Hematopoietic multipotent progenitor cell treated with erythropoietin and hydrocortisone succinate and interleukin-3 and kit ligand, for 17 days (in vitro differentiated cells): Measurements from ENCODE around the gene MKS1.

Experiments used
- DNase-seq: peaks from one replicate; pipeline ENCODE4 v3.0.0-alpha.2; 2015; ENCODE audit warnings: low spot score

Gene MKS1

DNA sequence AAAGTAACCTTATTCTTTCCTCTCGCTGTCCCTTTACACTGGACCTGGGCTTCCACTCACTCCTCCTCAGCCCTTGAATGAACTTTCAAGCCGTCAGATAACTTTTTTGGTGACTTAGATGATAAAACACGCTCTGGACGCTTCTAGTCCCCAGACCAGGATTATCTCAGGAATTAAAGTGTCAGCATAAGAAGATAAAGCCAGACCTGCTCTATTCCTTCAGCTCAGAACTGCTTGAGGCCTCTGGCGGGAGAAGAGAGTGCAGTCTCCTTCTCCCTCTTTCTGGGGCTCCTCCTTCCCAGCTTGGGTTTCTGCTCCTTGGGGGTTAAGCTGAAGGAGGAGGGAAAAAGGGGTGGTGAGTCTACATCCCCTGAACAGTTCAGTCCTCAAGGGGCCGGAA lies 25.9 kb upstream of the MKS1 start:
- no peak for DNase-seq

DNA sequence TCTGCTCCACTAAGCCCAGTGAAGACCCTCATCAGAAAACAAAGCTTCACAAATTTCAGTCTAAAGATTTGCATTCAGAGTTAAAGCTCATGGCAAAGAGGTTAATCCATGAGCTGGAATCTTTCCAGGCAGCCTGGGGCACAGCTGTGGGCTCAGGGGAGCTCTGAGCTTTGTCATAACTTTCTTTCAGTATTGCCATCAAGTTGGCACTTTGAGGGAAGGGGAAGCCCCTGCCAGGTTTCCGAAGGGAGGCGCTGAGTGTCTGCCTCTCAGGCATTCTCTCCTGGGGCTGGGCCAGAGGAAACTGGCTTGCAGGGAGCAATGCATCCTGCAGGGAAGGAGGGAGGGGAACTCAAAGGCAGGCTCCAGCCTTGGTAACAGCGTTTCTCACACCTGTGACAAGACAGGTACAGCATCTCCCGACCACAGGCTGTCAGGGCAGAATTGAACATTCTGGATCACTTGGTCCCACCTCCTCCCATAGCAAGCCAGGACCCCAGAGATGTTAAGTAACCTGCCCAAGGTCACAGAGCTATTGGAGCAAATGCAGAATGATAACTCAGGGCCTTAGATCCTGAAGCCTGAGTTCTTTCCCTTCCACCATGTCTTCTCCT lies 23.2 kb upstream of the MKS1 start:
- DNase-seq, result no peak

DNA sequence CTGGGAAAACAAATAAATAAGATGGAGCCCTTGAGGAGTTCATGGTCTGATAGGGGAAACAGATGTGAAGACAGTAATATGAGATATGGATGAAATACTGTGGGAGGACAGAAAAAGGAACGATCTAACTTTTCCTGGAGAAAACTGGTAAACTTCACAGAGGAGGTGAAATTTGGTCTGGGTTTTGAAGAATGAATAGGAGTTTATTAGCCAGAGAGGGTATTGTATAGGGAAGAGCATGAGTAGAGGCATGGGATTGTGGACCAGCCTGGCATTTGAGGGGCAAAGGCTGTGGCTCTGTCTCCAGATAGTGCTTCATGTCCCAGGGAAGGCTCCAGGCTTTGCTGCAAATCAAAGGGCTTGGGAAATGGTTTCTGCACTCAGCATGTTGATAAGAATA lies 20.9 kb upstream of the MKS1 start:
- DNase-seq, result no peak

DNA sequence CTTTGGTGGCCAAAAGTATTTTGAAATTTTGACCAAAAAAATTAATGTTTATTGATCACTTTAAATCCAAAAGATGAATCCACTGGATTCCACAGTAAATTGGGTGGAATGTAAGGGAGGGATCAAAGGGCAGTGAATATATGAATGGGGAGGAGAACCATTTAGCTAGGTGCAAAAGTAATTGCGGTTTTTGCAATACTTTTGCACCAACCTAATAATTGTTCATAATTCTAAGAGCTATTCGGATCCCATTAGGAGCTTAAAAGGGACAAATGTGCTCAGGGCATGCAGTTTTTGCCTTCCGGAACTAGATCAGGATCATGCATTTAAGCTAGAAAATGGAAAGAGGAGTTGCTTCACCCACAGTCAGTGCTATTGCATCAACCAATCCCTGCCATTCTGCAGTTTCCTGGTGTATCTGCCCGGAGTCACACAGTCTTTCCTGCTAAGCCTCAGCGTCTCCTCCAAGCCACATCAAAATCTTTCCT lies 19.1 kb upstream of the MKS1 start, which contains the start of gene LPO:
TSS of gene LPO (plus strand) at position 438 of the 488 bp plus-strand sequence. CDS start 4,396 bp downstream, outside the sequence.
- no peak for DNase-seq

DNA sequence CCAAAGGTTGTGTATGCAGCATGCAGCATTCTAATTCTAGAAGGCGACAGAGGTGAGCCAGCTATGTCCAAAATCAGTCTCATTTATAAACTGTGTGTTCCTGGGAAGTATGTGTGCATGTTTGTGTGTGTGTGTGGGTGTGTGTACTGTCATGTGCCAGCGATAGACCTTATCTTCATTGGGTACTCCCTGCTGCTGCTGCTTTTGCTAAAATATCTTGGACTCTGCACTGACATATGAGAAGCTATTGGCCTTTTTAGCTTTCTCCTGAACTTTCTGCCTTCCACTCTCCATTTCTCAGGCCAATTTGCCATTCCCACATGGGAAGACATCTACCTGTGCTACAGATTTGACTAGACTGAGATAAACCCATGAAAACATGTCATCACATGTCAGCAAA lies 17.3 kb upstream of the MKS1 start:
- DNase-seq, result peak; percentile 31

DNA sequence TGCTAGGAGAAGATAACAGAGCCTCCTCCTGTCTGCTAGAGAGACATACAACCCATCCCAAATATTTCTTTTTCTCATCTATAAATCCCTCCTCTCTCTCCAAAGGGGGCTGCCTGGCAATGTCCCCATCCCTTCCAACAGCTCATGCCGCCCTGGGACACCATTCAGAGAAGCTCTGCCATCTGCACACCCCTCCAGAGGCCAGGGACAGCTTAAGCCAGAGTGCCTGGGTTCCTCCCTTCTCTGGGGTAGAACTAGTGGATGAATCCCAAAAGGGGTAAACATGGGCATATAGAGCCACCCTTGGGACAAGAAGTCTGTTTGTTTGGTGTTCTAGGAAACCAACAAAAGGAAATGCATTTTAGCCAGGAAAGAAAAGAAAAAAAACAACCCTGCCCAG lies 16.8 kb upstream of the MKS1 start:
- DNase-seq, result no peak

DNA sequence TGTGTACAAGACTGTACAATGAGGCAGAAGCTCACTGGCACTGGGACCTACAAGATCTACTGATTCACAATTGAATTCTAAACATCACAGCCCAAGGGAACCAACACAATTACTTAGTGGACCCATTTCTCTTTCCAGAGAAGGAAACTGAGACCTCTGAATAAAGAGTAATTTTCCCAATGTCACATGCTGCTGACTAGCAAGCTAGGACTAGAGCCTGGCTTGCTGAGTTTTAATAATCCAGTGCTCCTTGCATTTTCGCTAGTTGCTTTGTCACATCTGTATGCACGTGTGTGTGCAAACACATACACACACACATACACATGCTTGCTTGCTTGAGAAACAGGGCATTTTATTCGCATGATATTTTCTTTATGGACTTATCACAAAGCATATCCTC lies 15.5 kb upstream of the MKS1 start:
- DNase-seq, result no peak

DNA sequence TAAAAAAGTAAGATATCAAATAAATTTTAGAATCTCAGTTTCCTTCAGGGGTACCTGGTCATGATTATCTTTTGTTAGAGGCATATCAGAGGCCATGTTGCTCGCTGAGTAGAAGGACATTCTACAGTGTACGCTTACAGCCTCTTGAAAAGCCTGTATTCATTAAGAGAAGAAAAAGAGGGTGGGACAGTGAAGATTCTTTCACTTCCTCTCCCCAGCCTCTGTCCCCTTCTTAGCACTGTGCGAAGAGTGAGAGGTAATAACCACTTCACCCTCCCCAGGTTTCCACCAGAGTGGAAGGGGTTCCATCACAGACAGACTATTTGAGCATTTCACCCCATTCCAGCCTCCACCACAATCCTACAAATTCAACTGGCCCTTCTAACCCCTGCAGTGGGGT lies 14.5 kb upstream of the MKS1 start:
- no peak for DNase-seq

DNA sequence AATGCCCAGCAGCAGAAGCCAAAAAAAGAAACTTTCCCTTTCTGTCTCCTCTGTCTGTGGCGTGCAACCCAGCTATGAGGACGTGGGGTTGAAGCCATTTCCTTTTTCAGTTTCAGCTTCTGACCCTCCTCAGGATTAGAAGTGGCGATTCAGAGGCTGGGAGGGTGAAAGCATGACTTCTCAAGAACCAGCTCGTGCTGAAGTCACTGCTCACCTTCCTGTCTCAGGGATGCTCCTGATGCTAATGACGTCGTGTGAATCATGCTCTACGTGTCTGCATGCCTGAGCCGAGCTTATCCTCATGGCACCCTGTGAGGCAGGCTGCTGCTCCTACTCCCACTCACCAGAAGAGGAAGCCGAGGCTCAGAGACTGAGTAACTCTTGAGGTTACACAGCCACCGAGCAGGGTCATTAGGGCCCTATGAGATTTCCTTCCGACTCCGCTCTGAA lies 13.7 kb upstream of the MKS1 start:
- no peak for DNase-seq

DNA sequence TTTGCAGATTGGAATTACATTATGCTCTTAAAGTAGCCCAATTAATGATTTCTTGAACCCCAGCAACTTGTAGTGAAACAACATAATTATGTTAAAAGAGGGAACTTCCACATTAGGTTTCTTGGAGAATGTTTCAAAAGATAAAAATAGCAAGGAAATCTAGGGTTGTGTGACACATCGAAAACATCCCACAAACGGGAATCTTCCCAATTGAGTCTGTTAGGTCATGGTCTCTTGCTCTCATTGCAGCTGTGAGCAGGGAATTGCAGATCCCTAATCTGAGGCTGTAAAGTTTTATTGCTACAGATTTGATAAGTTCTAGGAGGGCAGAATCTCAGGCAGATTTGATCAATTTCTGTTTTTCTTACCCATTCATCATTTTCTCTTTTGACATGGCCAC lies 12.6 kb upstream of the MKS1 start:
- no peak for DNase-seq

DNA sequence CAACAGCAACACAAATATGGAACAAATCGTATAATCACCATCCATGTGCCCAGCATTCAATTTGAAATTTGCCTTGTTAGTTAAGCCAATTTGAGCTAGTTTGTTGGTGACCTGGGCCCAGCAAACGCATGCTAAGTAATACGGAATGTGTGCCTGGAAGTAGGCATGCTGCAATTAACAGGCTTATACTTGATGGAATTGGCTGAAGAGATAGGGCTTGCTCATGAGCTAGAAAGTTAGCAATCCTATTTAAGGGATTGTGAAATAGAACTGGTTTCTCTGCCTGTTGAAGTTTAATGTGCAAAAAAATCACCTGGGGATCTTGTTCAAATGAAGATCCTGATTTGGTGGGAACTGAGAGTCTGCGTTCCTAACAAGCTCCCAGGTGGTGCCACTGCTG lies 10.8 kb upstream of the MKS1 start:
- no peak for DNase-seq

DNA sequence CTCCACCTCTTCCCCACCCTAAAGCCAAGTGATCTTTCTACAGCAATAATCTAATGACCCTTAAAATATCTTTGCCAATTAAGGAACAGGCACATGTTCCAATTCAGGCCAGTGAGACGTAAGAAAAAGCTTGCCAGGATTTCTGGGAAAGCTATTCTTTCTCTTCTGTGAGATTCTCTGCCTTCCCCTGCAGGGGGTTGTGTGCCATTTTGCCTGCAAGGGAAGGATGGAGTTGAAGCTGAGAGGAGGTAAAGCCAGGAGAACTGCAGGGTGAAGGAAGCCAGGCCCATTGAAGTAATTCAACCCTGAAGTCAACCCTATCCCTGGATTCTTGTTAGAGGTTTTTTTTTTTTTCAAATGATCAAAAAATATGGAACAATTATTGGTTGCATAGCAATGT lies 10.3 kb upstream of the MKS1 start:
- DNase-seq, result no peak

DNA sequence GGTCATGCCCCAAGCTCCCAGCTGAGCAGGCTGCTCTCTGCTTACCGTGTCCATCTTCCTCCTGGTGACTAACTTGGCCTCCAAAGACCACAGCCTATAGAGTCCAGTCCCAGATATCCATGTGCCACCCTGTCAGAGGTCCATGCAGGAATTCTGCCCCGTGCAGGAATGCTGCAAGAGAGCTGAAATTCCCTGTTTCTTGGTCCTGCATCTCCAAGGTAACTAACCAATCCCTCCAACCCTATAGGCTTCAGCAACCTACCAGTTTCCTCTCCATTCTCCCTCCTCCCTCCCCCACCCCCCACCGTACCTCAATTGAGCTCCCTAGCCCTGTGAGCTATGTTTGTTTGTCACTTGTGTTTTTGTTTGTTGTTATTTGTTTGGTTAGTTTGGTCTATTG lies 9.6 kb upstream of the MKS1 start:
- DNase-seq, result no peak

DNA sequence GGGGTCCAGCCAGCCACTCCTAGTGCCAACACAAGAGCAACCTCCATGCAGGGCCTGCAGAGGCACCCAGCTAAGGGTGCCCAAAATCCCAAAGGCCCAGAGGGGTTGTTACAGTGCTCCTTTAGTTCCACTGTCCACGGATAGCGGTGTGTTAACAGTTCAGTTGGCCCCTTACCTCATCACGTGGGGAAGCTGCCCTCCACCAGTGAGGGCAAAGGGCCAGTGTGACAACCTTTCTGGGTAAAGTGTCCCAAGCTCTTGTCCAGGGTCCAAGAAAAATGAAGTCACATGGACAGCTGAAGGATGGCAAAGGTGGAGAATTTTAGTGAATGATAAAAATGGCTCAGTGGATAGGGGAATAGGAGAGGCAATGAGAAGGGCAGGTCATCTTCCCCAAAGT lies 8.7 kb upstream of the MKS1 start:
- DNase-seq, result no peak

DNA sequence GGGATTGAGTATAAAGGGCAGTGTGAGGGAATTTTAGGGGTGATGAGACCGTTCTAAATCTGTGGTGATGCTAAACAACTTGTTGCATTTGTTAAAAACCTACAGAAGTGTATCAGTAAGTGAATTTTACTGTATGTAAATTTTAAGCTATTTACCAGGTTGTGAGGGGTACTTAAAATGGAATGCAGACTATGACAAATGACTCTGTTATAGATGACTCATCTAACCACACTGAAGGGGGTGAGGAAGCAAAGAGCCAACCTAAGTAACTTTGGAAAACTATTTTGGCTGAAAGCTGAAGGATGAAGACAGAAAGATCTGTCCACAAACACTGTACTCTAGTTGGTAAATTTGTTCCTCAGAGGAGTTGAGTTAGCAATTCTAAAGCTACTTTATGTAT lies 5.3 kb upstream of the MKS1 start:
- no peak for DNase-seq

DNA sequence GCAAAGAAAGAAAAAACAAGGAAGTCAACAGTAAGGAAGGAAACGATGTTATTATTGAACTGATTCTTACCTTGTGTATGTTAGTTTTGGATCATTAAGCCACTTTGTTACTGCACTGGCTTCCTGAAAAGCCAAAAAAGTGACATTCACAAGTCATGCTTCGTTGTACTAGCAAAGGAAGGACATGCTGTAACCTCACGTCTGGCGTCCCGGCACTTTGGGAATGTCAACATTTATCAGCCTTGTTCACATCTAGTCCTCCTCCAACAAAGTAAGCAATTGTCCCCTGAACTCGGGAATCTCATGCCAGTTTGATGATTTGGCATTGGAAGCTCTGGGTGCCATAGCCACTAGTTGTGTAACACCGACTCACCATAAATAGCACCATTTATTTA lies 731 bp upstream of the MKS1 start:
- no peak for DNase-seq

DNA sequence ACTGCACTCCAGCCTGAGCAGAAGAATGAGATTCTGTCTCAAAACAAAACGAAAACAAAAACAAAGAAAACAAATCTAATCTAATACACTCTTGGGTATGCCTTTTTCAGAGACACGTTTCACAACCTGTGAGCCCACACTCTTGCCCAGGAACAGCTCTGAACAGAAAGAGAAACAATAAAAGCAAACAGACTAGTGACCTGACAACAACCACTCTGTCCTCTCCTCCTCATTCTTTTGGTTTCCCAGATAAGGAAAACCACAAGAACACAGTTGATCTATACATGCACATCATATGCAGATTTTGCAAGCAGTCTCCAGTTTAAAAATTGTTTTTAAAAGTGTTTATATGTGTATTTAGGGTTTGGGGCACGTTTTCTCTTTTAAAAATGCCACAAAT lies 1.3 kb downstream of the MKS1 start:
- DNase-seq, result no peak

DNA sequence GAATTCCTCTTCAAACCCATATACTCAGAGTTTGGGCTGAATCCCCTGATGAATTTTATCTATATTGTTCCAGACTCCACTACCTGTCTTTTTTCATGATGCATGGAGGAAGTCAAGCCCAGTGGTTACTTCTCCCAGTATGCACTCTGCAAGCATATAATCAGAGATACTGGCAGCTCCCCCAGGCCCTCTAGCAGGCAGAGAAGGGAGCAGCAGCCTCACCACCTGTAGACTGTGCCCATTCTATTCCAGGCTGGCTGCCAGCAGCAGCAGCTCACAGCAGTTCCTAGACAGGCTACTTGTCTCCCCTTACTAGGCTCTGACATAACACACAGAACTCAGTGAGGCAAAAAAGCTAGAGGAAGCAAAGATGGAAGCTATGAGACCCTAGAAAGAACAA lies 3.4 kb downstream of the MKS1 start:
- DNase-seq, result no peak

DNA sequence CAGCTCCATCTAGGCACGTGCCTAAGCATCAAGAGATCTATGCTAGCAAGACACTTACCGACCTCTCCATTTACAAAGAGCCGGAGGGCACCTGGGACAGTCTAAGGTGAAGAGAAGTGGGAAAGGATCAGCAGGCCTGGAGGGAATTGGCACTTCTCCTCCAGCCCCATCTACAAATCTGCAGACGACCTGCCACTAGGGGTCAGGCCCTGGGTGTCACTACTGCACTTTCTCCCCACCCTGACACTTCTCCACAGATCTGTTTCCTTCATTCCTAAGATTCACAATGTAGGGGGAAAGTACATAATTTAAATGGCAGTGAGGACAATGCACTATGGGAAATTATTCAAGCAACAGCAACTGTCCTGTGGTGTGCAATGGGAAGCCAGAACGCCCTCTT lies 8.1 kb downstream of the MKS1 start:
- DNase-seq, result no peak

DNA sequence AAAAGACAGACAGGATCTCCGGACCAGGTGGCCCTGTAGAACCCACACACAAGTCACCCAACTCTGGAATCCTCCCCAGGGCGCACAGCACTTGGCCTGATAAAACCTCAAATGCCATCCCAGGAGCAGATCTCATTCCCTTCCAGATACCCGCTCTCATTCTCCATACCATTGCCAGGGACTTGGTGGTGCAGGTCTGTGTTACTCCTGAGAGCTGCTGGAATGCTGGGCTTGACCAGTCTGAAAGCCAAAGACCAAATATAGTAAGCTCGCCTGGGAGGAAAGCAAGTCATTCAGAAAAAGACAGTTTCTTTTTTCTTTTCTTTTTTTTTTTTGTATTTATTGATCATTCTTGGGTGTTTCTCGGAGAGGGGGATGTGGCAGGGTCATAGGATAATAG lies 10.7 kb downstream of the MKS1 start:
- no peak for DNase-seq

DNA sequence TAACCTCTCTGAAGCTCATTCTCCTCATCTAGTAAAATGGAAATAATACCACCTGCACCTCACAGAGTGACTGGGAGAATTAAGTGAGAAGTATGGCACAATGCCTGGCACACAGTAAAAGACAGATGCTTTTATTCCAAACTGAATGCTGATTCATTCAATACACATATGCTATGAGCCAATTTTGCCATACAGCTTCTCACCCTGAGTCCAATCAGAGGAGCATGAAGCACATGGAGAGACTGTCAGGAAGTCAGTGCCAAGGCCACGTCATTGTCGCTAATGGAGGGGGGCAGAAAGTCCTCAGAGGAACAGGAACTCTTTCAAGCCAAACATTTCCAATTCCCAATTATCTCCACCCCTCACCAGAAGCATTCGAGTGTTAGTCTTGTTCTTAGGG lies 11.6 kb downstream of the MKS1 start:
- no peak for DNase-seq

DNA sequence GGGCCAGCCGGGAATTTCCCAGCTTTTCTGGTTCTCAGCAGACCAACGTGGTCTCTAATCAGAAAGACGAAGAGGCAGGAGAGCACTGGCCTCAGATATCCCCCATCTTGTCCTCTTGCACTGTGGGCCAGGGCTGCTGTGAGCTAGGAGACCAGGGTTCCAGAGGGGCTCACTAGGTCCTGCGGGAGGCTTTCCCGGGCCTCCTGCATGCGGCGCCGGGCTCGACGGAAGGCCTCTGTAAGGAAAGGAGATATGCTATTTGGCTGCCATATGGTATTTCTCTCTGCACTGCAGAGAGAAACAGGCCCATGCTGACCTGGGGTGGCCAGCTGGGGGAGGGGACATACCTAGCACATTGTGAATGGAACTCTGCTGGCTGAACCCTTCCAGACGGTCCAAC lies 13.1 kb downstream of the MKS1 start:
- no peak for DNase-seq

DNA sequence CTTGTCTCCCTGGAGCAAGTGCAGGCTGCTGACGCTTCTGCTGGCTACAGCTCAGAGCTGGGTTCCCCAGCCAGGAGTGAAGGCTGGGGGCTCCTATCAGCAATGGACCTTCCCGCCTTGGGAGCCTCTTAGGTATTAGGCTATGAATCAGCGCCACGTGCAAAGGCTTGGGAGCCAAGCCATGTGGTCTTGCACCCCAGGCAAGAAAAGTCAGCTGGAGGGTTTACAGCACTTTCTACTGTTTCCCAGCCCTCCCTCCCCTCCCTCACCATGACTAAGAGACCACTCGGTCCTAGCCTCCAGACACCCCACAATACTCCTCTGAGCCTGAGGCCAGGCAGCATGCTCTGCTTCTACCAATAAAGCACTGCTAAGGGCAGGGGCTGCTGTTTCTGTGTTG lies 14.3 kb downstream of the MKS1 start:
- no peak for DNase-seq

DNA sequence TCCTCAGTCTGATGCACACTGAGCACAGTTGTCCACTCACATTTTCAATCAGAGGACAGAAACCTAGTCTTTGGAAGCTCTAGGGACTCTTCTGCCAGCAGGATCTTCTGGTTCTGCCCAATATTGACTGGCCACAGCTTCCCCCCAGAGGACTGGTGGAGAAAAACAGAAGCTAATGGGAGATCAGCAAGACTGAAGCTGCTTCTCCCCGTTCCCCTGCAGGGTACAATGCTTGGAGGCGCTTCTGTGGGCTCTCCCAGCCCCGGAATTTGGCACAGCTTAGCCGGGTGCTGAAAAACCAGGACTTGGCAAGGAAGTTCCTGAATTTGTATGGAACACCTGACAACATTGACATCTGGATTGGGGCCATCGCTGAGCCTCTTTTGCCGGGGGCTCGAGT lies 16.2 kb downstream of the MKS1 start:
- DNase-seq, result no peak
